Neural progenitor cell (in vitro differentiated cells): ENCODE measurements around the gene MRGPRG.
"Not testable (repeated sequence)": the region's sequence is repeated elsewhere in the genome, so short reads cannot be mapped to it uniquely, and the experiment has no call there.

Experiments used
- CTCF ChIP-seq: fragments of 200-600 bp; sonication (generic); IDR thresholded peaks from 2 replicates; pipeline ENCODE4 v1.5.1; 2017; ENCODE audit warnings: antibody characterized with exemption, mild to moderate bottlenecking
- EZH2phosphoT487 ChIP-seq: fragments of 200-600 bp; sonication (generic); IDR thresholded peaks from 2 replicates; pipeline ENCODE4 v1.6.1; 2017; ENCODE audit warnings: antibody characterized with exemption

DNA sequence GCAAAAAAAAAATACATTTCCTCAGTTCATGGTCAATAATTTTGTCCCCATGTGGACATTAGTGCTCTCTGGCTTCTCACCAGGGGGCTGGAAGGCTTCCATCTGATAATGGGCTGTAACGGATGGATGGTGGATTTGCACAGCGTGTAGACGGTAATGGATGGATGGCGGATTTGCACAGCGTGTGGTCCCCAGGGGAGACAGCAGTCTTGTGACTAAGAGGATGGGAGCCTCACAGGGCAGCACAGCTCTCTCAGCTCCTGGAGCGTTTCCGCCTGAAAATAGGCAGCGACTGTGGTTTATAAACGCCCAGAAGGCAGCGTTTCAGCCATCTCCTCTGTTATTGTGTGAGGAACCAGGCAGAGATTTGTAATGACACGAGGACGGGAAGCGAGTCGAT lies 36.2 kb upstream of the MRGPRG start:
- TF ChIP-seq CTCF, EZH2phosphoT487: not testable (repeated sequence)
